ENCODE measurements around the gene ATP5MC3. TPM values are rescaled to one million over a fixed set of nuclear protein-coding genes. Genes with fewer than 3 reads are reported as not detected.

The ATP5MC3 gene
- total and polyA plus RNA-seq, 2 of the 13 experiments (the other 11 are each of a cell fraction or from before 2014, with no cell fraction given) = 676 to 1,007 TPM

- TF ChIP-seq SRY (CRISPR knock-in tag; IDR thresholded peaks at IDR 0.05) (peak; percentile 45; the same call in 1 of the 2 replicates), ZFP1 (CRISPR knock-in tag; IDR thresholded peaks at IDR 0.05) (peak; percentile 92; the same call in 1 of the 2 replicates), ZNF572 (CRISPR knock-in tag; IDR thresholded peaks at IDR 0.05) (peak; percentile 75; the same call in 1 of the 2 replicates), NKX3-1 (CRISPR knock-in tag; IDR thresholded peaks at IDR 0.05) (peak; percentile 21; the same call in 1 of the 2 replicates), ZNF816 (CRISPR knock-in tag; IDR thresholded peaks at IDR 0.05; ENCODE audit: borderline replicate concordance) (peak; percentile 88; the same call in 1 of the 2 replicates), FOXP1 (IDR thresholded peaks at IDR 0.05) (no peak), FOXP1 (CRISPR knock-in tag; IDR thresholded peaks at IDR 0.05) (peak; percentile 67; the same call in 1 of the 2 replicates), ISX (CRISPR knock-in tag; conservative IDR thresholded peaks at IDR 0.05) (0 out of 2 replicates have a peak, but pooled peaks have one; percentile 75), PHF8 (CRISPR knock-in tag; IDR thresholded peaks at IDR 0.05) (peak; percentile 93), ZNF138 (CRISPR knock-in tag; IDR thresholded peaks at IDR 0.05; ENCODE audit: low read depth) (peak; percentile 80), MAX (IDR thresholded peaks at IDR 0.05) (peak; percentile 61), EED (CRISPR knock-in tag; IDR thresholded peaks at IDR 0.05) (no peak), TAF15 (IDR thresholded peaks at IDR 0.05; ENCODE audit: low read depth, low read length, poor library complexity, severe bottlenecking) (no peak), ZNF768 (CRISPR knock-in tag; IDR thresholded peaks at IDR 0.05) (peak; percentile 72; the same call in 1 of the 2 replicates), XBP1 (CRISPR knock-in tag; IDR thresholded peaks at IDR 0.05) (no peak), ZNF205 (CRISPR knock-in tag; IDR thresholded peaks at IDR 0.05) (peak; percentile 78), USF2 (IDR thresholded peaks at IDR 0.05; ENCODE audit: low read depth, low read length) (0 out of 2 replicates have a peak, but pooled peaks have one; percentile 5), USF2 (CRISPR knock-in tag; IDR thresholded peaks at IDR 0.05; ENCODE audit: borderline replicate concordance) (0 out of 2 replicates have a peak, but pooled peaks have one; percentile 29), MTA3 (CRISPR knock-in tag; IDR thresholded peaks at IDR 0.05) (0 out of 2 replicates have a peak, but pooled peaks have one; percentile 71), RAD21 (CRISPR knock-in tag; IDR thresholded peaks at IDR 0.05) (no peak), NR1H2 (CRISPR knock-in tag; IDR thresholded peaks at IDR 0.05; ENCODE audit: borderline replicate concordance, low read depth) (peak; percentile 88; the same call in 1 of the 2 replicates), REST (IDR thresholded peaks at IDR 0.05; ENCODE audit: borderline replicate concordance in 1 of 2, low read depth in 1 of 2, low read length in 2 of 2) (peak in 1 of 2 experiments; percentile 13; a peak in 1 of 4 replicates), ZNF619 (CRISPR knock-in tag; IDR thresholded peaks at IDR 0.05) (no peak), ZFP37 (CRISPR knock-in tag; IDR thresholded peaks at IDR 0.05; ENCODE audit: borderline replicate concordance) (0 out of 2 replicates have a peak, but pooled peaks have one; percentile 16), MAFK (conservative IDR thresholded peaks at IDR 0.05 in 1 of 2, IDR thresholded peaks at IDR 0.05 in 1 of 2; ENCODE audit: low read length in 2 of 2) (no peak), KLF6 (CRISPR knock-in tag; IDR thresholded peaks at IDR 0.05) (peak; percentile 66)
These were observed at the start of gene ATP5MC3 (continued) for GRCh38 chr2:175181104-175181876.
